ENCODE results near the gene ELAVL2. TPM values are rescaled to one million over a fixed set of nuclear protein-coding genes. Genes with fewer than 3 reads are reported as not detected.

The ELAVL2 gene
- total RNA-seq, 1 donor from 2014 or later, result 0.51 TPM

DNA sequence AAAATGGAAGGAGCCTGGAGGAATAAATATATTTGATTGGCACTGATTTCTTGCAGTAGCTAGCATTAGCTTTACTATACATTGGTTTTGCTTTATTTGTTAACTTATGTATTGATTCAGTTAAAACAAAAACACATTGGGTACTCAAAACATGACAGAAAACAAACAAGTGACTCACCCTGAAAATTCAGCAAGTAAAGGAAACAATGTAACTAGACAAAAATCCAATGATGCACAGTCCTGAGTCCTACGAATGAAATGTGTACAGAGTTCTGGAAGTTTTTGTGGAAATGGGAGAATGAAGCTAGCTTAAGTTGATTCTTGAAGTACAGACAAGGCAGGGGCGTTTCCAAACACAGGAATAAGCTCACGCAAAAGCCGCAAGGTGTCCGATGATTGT is 175.0 kb downstream of the ELAVL2 start:
- Mint-ChIP-seq H3K9me3 (ENCODE audit: unreplicated experiment) (peaks cover 3% of the 10 kb centered on the region), H3K4me1 (ENCODE audit: unreplicated experiment) (no peaks in the 10 kb centered on the region), H3K27ac (ENCODE audit: unreplicated experiment) (no peak overlapping the region), H3K36me3 (ENCODE audit: unreplicated experiment) (no peaks in the 10 kb centered on the region), H3K27me3 (ENCODE audit: unreplicated experiment) (no peaks in the 10 kb centered on the region), H3K4me3 (ENCODE audit: unreplicated experiment) (no peak overlapping the region)
- DNase-seq (ENCODE audit: extremely low spot score, unreplicated experiment), result no peak
- TF ChIP-seq, protein P1, sequence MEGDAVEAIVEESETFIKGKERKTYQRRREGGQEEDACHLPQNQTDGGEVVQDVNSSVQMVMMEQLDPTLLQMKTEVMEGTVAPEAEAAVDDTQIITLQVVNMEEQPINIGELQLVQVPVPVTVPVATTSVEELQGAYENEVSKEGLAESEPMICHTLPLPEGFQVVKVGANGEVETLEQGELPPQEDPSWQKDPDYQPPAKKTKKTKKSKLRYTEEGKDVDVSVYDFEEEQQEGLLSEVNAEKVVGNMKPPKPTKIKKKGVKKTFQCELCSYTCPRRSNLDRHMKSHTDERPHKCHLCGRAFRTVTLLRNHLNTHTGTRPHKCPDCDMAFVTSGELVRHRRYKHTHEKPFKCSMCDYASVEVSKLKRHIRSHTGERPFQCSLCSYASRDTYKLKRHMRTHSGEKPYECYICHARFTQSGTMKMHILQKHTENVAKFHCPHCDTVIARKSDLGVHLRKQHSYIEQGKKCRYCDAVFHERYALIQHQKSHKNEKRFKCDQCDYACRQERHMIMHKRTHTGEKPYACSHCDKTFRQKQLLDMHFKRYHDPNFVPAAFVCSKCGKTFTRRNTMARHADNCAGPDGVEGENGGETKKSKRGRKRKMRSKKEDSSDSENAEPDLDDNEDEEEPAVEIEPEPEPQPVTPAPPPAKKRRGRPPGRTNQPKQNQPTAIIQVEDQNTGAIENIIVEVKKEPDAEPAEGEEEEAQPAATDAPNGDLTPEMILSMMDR (IDR thresholded peaks at IDR 0.05), result no peak

- no peaks in the 10 kb centered on the region for H3K36me3 Mint-ChIP-seq (ENCODE audit: unreplicated experiment)
- H3K4me3 Mint-ChIP-seq (ENCODE audit: unreplicated experiment), result no peak overlapping the region
- H3K4me1 Mint-ChIP-seq (ENCODE audit: unreplicated experiment), result no peaks in the 10 kb centered on the region
- H3K27me3 Mint-ChIP-seq (ENCODE audit: unreplicated experiment), result no peaks in the 10 kb centered on the region
- TF ChIP-seq, protein P1 (IDR thresholded peaks at IDR 0.05), result no peak
- no peak for DNase-seq (ENCODE audit: extremely low spot score, unreplicated experiment)
- H3K27ac Mint-ChIP-seq (ENCODE audit: unreplicated experiment), result no peak overlapping the region
- H3K9me3 Mint-ChIP-seq (ENCODE audit: unreplicated experiment), result no peaks in the 10 kb centered on the region
Measured at GRCh38 chr9:23648651-23649050, 177.4 kb downstream of the ELAVL2 start.

- H3K4me1 Mint-ChIP-seq (ENCODE audit: unreplicated experiment), result no peaks in the 10 kb centered on the region
- H3K27me3 Mint-ChIP-seq (ENCODE audit: unreplicated experiment), result no peaks in the 10 kb centered on the region
- TF ChIP-seq, protein P1 (IDR thresholded peaks at IDR 0.05), result no peak
- H3K9me3 Mint-ChIP-seq (ENCODE audit: unreplicated experiment), result no peaks in the 10 kb centered on the region
- no peak for DNase-seq (ENCODE audit: extremely low spot score, unreplicated experiment)
- no peaks in the 10 kb centered on the region for H3K36me3 Mint-ChIP-seq (ENCODE audit: unreplicated experiment)
- H3K27ac Mint-ChIP-seq (ENCODE audit: unreplicated experiment), result no peak overlapping the region
- H3K4me3 Mint-ChIP-seq (ENCODE audit: unreplicated experiment), result no peak overlapping the region
Measured at GRCh38 chr9:23644896-23645295, 181.1 kb downstream of the ELAVL2 start.

DNA sequence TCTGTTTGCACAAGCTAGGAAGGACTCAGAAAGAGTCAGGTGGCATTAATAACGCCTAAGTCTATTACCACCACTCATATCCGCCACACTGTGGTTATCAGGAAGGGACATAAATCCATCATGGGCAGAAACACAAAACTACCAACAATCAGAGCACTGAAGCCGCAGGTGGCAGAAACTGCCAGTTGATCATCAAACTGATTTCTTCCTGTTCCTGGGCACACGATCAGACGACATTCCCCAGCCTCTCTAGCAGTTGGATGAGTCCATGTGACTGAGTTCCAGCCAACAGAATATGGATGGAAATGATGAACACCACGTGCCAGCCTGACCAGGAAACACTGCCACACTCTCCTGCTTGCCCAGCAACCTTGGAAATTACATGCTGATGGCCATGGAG is 181.7 kb downstream of the ELAVL2 start:
- Mint-ChIP-seq H3K36me3 (ENCODE audit: unreplicated experiment) (no peaks in the 10 kb centered on the region), H3K9me3 (ENCODE audit: unreplicated experiment) (no peaks in the 10 kb centered on the region), H3K4me3 (ENCODE audit: unreplicated experiment) (no peak overlapping the region), H3K4me1 (ENCODE audit: unreplicated experiment) (no peaks in the 10 kb centered on the region), H3K27ac (ENCODE audit: unreplicated experiment) (no peak overlapping the region), H3K27me3 (ENCODE audit: unreplicated experiment) (no peaks in the 10 kb centered on the region)
- TF ChIP-seq, protein P1 (IDR thresholded peaks at IDR 0.05), result no peak
- DNase-seq (ENCODE audit: extremely low spot score, unreplicated experiment), result no peak

- no peaks in the 10 kb centered on the region for H3K4me1 Mint-ChIP-seq (ENCODE audit: unreplicated experiment)
- TF ChIP-seq, protein P1 (IDR thresholded peaks at IDR 0.05), result no peak
- no peak overlapping the region for H3K4me3 Mint-ChIP-seq (ENCODE audit: unreplicated experiment)
- no peaks in the 10 kb centered on the region for H3K9me3 Mint-ChIP-seq (ENCODE audit: unreplicated experiment)
- H3K27me3 Mint-ChIP-seq (ENCODE audit: unreplicated experiment), result no peaks in the 10 kb centered on the region
- H3K36me3 Mint-ChIP-seq (ENCODE audit: unreplicated experiment), result no peaks in the 10 kb centered on the region
- no peak overlapping the region for H3K27ac Mint-ChIP-seq (ENCODE audit: unreplicated experiment)
- DNase-seq (ENCODE audit: extremely low spot score, unreplicated experiment), result no peak
Measured at GRCh38 chr9:23643656-23644258, 182.3 kb downstream of the ELAVL2 start.

Measured in osteocyte (in vitro differentiated cells).